COLO668 (cell line): ENCODE data around the gene ADAMTS14.
"Not testable (repeated sequence)": the region's sequence is repeated elsewhere in the genome, so short reads cannot be mapped to it uniquely, and the experiment has no call there.

Experiments used
- DNase-seq: peaks from one replicate; lab custom pipeline; 2025; ENCODE audit not compliant: unreplicated experiment; lab: John Stamatoyannopoulos, UW

Gene ADAMTS14, protein sequence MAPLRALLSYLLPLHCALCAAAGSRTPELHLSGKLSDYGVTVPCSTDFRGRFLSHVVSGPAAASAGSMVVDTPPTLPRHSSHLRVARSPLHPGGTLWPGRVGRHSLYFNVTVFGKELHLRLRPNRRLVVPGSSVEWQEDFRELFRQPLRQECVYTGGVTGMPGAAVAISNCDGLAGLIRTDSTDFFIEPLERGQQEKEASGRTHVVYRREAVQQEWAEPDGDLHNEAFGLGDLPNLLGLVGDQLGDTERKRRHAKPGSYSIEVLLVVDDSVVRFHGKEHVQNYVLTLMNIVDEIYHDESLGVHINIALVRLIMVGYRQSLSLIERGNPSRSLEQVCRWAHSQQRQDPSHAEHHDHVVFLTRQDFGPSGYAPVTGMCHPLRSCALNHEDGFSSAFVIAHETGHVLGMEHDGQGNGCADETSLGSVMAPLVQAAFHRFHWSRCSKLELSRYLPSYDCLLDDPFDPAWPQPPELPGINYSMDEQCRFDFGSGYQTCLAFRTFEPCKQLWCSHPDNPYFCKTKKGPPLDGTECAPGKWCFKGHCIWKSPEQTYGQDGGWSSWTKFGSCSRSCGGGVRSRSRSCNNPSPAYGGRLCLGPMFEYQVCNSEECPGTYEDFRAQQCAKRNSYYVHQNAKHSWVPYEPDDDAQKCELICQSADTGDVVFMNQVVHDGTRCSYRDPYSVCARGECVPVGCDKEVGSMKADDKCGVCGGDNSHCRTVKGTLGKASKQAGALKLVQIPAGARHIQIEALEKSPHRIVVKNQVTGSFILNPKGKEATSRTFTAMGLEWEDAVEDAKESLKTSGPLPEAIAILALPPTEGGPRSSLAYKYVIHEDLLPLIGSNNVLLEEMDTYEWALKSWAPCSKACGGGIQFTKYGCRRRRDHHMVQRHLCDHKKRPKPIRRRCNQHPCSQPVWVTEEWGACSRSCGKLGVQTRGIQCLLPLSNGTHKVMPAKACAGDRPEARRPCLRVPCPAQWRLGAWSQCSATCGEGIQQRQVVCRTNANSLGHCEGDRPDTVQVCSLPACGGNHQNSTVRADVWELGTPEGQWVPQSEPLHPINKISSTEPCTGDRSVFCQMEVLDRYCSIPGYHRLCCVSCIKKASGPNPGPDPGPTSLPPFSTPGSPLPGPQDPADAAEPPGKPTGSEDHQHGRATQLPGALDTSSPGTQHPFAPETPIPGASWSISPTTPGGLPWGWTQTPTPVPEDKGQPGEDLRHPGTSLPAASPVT

DNA sequence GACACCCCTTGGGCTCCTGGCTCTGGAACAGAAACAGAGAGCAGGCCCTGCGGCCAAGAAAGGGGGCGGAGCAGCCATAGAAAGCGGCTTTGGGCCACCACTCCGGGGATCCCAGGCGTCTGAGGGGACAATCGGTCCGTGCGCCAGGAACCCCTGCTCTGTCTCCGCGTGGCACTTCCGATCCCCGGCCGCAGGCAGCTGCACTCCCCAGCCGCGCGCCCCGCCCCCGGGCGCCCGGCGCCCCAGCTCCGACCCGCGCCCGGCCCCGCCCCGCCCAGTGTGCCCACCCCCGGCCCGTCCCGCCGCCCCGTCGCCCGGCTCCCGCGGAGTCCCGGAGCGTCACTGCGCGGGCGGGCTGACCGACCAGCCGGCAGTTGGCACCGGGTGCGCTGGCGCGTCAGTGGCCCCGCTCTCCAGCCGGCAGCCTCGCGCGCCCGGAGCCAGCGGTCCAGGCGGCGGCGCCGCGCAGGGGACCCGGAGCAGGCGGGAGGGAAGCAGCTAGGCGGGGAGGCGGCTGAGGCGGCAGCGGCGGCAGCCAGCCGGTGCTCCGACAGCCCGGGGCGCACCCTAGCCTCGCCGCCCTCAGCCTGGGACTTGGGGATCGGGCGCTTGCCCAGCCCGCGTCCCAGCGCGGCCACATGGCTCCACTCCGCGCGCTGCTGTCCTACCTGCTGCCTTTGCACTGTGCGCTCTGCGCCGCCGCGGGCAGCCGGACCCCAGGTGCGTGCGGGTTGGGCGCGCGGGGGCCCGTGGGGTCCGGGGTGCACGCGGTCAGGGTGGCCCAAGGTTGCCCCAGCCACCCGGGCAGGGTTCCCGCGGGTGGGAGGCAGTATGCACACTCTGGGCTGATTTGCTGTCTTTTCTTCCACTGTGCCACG is at the start of gene ADAMTS14:
Gene ADAMTS14 (plus strand): TSS at position 342 of the 878 bp plus-strand sequence. CDS start 297 bp downstream, at position 639.
- peak; percentile 82 for DNase-seq

DNA sequence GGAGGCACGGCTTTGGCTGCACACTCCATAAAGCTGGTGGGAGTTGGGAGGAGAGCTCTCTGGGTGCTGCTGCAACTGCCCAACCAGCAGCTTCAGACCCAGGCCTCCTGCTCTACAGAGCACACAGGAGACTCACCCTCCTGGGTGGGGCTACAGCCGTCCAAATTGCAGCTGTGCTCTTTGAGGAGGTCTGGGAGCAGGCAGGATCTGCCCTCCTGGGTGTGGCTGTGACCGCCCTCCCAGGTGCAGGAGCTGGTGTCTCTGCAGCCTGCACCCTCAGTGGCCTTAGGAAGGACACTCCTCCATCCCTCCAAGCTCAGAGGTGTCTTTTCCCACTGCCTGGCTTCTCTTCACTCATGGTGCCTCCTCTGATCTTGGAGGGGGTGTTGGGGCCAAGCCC is 49.8 kb upstream of the ADAMTS14 start:
- DNase-seq: no peak

DNA sequence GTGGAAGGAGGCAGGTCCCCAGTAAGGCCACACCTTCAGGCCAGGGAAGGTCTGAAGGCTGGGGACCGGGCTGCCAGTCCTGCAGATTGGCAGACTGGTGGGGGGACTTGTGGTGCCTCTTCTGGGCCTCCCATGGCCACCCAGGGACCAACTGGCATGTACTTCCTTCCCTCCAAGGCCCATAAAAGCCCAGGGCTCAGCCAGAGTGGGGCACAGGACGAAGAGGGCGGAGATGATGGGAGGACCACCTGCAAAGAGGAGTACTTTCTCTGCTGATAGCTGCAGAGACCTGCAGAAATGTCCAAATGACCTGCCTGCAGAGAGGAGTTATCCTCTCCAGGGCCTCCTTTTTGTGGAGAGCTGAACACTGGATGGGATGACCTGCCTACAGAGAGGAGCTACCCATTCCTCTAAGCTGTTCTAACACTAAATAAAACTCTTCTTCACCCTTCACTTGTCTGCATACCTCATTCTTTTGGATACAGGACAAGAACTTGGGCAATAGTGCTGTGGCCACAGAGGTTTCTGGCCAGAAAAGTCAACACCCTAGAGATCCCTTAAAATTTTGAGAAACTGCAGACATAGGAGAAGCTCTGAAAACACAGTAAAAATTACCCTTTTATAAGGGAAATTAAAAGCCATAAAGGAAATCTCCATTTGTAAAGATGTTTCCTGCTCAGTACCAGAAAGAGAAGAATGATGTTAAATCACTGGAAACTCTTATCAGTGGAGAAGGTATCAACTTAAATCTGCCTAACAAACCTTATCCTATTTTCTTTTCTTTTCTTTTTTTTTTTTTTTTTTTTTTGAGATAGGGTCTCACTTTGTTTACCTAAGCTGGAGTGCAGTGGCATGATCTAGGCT is 49.1 kb upstream of the ADAMTS14 start:
- DNase-seq: no peak

DNA sequence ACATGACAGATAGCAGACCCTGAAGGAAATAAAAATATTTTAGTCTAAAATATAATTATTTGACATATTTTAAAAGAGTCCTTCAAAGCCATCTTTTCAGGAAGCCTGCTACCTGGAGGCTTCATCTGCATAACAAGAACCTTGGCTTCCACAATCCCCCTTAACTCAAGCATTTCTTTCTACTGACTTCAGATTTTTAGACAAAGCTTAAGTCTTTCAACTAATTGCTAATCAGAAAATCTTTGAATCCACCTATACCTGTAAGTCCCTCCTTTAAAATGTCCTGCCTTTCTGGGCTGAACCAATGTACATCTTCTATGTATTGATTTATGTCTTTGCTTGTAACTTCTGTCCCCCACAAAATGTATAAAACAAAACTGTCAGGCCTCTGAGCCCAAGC is 46.2 kb upstream of the ADAMTS14 start:
- DNase-seq: no peak

DNA sequence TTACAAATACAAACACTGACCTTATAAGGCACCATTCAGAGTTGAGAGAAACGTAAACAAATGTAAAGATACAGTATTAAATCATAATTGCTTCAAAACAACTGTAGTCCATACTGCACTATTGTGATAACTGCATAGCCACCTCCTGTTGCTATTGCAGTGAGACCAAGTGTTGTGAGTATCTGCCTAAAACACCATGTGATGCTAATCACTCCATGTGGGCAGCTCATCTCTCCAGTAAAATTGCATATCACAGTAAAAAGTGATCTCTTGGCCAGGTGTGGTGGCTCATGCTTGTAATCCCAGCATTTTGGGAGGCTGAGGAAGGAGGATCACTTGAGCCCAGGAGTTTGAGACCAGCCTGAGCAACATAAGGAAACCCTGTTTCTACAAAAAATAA is 43.0 kb upstream of the ADAMTS14 start:
- no peak for DNase-seq

DNA sequence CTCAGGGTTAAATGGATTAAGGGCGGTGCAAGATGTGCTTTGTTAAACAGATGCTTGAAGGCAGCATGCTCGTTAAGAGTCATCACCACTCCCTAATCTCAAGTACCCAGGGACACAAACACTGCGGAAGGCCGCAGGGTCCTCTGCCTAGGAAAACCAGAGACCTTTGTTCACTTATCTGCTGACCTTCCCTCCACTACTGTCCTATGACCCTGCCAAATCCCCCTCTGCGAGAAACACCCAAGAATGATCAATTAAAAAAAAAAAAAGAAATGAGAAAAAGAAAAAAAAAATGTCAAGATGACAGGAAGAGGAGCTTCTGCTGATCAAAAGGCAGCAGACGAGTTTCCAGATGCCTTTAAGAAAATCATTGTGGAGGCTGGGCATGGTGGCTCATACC is 40.6 kb upstream of the ADAMTS14 start:
- DNase-seq: not testable (repeated sequence)

DNA sequence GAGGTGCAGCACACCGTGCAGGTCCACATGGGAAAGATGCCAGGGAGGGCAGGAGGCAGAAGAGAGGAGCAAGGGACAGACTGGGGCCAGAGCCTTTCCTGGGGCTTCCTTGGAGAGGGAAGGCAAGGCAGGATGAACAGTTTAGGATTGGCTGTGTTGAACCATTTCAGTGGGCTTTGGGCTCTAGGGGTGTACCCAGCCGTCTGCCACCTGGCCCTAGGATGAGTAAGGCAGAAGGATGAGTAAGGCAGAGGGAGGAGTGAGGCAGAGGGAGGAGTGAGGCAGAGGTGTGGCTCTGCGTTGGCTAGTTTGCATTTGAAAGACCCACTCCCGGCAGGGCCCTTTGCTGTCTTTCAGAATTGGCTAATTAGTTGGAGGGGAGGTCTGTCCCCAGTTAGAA is 38.3 kb upstream of the ADAMTS14 start:
- no peak for DNase-seq

DNA sequence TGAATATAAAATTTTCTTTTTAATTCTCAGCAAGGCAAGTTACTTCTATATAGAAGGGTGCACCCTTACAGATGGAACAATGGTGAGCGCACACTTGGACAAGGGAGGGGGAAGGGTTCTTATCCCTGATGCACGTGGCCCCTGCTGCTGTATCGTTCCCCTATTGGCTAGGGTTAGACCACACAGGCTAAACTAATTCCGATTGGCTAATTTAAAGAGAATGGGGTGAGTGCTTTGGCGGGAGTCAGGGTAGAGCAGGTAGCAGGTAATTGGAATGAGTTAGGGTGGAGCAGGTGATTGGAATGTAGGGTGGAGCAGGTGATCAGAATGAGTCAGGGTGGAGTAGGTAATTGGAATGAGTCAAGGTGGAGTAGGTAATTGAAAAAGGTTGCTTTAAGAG is 37.8 kb upstream of the ADAMTS14 start:
- not testable (repeated sequence) for DNase-seq

DNA sequence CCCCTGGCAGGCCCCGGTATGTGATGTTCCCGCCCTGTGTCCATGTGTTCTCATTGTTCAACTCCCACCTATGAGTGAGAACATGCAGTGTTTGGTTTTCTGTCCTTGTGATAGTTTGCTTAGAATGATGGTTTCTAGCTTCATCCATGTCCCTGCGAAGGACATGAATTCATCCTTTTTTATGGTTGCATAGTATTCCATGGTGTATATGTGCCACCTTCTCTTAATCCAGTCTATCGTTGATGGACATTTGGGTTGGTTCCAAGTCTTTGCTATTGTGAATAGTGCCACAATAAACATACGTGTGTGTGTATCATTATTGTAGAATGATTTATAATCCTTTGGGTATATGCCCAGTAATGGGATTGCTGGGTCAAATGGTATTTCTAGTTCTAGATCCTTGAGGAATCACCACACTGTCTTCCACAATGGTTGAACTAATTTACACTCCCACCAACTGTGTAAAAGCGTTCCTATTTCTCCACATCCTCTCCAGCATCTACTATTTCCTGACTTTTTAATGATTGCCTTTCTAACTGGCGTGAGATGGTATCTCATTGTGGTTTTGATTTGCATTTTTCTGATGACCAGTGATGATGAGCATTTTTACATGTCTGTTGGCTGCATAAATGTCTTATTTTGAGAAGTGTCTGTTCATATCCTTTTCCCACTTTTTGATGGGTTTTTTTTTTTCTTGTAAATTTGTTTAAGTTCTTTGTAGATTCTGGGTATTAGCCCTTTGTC is 32.5 kb upstream of the ADAMTS14 start:
- not testable (repeated sequence) for DNase-seq

DNA sequence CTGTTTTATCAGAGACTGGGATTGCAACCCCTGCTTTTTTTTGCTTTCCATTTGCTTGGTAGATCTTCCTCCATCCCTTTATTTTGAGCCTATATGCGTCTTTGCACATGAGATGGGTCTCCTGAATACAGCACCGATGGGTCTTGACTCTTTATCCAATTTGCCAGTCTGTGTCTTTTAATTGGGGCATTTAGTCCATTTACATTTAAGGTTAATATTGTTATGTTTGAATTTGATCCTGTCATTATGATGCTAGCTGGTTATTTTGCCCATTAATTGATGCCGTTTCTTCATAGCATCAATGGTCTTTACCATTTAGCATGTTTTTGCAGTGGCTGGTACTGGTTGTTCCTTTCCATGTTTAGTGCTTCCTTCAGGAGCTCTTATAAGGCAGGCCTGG is 29.0 kb upstream of the ADAMTS14 start:
- not testable (repeated sequence) for DNase-seq

DNA sequence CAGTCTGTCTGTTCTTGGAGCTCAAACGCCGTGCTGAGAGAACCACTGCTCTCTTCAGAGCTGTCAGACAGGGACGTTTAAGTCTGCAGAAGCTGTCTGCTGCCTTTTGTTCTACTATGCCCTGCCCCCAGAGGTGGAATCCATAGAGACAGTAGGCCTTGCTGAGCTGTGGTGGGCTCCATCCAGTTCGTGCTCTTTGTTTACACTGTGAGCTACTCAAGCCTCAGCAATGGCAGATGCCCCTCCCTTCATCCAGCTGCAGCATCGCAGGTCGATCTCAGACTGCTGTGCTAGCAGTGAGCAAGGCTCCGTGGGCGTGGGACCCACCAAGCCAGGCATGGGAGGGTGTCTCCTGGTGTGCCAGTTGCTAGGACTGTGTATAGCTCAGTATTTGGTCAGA is 27.3 kb upstream of the ADAMTS14 start:
- not testable (repeated sequence) for DNase-seq

DNA sequence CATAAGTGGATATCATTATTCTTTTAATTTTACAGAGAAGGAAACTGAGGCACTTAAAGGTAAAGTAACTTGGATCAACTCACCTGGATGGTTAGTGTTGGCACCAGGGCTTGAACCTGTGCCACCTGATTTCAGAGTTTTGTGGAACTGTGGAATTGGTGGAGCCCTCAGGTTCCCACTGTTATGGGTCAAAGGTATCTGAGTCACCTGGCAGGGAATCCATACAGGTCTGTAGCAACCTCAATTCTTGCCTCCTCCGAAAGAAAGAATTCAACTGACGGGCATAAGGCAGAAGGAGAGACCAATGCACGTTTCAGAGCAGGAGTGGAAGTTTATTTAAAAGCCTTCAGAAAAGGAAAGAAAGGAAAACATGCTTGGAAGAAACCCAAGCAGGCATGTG is 25.2 kb upstream of the ADAMTS14 start:
- DNase-seq: no peak

DNA sequence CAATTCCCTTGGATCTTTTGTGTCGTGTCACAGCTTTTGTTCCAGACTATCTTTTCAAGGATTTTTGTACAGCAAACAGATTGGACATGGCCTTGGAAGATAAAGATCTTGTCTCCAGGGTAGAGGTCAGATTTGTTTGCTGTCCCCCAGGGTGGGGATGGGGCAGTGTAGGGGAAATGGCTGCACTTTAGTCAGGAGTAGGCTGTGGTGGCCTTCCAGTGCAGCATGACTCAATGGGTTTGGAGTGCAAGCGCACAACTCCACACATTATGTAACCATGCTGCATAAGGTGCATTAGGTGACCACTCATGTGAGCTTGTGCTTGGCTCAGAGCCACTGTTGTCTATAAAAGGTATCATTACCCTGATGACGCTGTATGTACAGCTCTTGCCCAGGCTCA is 23.9 kb upstream of the ADAMTS14 start:
- no peak for DNase-seq

DNA sequence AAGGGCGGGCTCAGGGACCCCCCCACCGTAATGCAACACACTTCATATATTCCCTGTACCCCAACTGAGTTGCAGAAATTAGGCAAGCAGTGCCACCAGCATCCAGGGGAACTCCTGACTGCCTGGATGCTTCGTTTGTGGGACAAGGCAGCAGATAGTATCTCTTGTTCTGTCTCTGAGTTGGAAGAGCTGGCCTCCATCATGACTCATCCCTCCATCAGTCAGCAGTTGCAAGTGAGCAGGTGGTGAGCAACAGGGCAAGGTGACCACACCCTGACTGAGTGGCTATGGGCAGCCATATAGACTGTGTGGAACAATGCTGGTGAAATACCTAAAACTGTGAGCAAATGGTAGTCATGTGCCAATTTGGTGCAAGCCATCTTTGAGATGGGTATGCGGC is 22.8 kb upstream of the ADAMTS14 start:
- no peak for DNase-seq

DNA sequence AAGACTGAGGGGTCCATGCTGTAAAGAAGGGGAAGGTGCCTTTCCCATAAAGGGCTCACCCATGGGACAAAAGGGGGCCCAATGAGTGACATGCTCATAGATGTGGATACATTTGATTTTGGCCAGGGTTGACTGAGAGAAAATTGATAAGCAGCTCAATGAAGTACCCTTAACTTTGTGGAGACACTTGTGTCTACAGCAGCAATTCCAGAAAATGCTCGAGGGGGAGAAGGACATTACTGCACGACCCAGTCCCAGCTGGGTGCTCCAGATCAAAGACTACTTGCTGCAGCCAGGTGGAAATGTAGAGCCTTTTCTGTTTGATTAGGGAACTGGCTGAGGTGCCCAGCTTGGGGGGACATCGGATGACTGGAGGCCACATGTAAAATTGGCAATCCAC is 22.2 kb upstream of the ADAMTS14 start:
- DNase-seq: no peak

DNA sequence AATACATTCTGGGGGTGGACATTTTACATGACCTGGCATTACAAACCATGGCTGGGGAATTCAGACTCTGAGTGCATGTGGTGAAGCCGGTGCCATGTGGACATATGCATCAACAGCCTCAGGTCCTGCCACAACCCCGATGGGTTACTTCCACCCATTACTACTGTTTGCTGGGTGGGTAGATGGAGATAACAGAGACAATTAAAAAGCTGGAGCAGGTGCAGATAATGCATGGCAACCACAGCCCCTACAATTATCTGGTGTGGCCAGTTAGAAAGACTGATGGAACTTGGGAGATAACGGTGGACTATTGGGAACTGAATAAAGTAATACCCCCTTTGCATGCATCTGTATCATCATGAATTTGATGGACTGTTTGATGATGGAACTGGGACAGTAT is 21.6 kb upstream of the ADAMTS14 start:
- no peak for DNase-seq

DNA sequence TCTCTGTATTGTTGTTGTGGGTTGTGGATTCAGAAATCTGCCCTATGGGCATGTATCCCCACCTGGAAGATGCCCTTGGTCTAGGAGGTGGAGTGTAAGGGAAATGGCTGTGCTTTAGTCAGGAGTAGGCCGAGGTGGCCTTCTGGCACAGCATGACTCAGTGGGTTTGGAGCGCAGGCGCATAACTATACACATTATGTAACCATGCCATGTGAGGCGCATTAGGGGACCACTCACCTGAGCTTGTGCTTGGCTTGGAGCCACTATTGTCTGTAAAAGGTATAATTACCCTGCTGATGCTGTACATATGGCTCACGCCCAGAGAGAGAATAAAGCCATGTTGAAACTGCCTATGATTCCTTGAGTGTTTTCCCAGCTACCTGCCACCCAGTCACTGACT is 20.6 kb upstream of the ADAMTS14 start:
- DNase-seq: peak; percentile 25

DNA sequence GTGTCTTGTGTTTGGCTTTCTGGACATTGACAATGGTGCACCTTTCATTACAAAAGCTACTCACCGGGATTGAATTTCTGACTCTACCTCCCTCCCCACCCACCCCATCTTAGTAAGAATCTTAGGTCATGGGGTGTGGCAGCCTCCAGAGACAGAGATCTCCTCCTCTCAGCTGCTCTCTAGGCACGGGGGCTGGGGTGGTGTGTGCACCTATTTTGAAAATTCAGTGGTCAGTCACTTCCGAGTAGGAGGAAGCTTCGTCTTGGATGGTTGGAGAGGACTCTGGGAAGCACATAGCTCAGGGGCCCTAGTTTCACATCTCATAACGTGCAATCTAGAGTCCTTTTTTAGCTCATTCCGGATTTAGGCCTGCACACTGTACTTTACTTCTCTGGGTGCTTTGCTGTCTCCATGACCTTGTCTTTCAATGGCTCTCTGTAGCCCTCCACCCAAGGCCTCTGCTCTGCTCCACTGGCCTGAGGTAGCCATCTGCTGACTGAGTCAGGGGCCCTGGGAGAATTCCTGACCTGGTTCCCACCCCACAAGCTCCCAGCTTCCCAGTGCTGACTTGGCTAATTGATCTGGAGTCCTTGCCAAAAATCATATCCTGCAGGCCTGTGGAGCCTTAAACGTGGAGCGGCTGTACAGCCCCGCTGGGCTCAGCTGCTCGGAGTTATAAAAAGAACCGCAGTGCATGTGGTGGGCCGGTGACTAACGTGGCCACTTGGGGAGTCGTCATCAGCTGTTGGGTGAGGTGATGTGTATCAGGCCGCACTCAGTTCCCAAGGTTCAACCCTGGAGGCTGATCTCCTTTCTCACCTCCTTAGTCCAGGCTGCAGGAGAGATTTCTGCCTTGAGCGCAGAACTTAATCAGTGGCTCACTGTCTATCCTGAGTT is 19.3 kb upstream of the ADAMTS14 start:
- no peak for DNase-seq
